ENCODE results near the gene GRK5.

The GRK5 gene

GRCh38 chr10:119414081-119414611 is 206.8 kb downstream of the GRK5 start:
- Histone ChIP-seq H3K27me3 (replicated peaks; ENCODE audit: control insufficient read depth, insufficient read depth, low read length) (no peaks in the 10 kb centered on the region), H3K36me3 (ENCODE audit: control insufficient read depth, insufficient read depth, low read length, severe bottlenecking) (no peaks in the 10 kb centered on the region), H3K9me3 (ENCODE audit: control insufficient read depth, low read length) (no peaks in the 10 kb centered on the region), H3K9ac (ENCODE audit: low read length) (no peak overlapping the region), H3K4me1 (ENCODE audit: control insufficient read depth, insufficient read depth, low read length) (peaks cover 14% of the 10 kb centered on the region), H3K4me3 (ENCODE audit: low read length) (no peak overlapping the region)
- DNase-seq (ENCODE audit: low read depth), result peak; percentile 91

GRCh38 chr10:119415121-119415520 is 207.8 kb downstream of the GRK5 start:
- Histone ChIP-seq H3K36me3 (ENCODE audit: control insufficient read depth, insufficient read depth, low read length, severe bottlenecking) (no peaks in the 10 kb centered on the region), H3K27me3 (replicated peaks; ENCODE audit: control insufficient read depth, insufficient read depth, low read length) (no peaks in the 10 kb centered on the region), H3K9ac (ENCODE audit: low read length) (no peak overlapping the region), H3K4me3 (ENCODE audit: low read length) (no peak overlapping the region), H3K4me1 (ENCODE audit: control insufficient read depth, insufficient read depth, low read length) (peaks cover 14% of the 10 kb centered on the region), H3K9me3 (ENCODE audit: control insufficient read depth, low read length) (no peaks in the 10 kb centered on the region)
- DNase-seq (ENCODE audit: low read depth), result no peak

- H3K9ac ChIP-seq (ENCODE audit: low read length), result no peak overlapping the region
- no peak for DNase-seq (ENCODE audit: low read depth)
- no peaks in the 10 kb centered on the region for H3K27me3 ChIP-seq (replicated peaks; ENCODE audit: control insufficient read depth, insufficient read depth, low read length)
- no peaks in the 10 kb centered on the region for H3K9me3 ChIP-seq (ENCODE audit: control insufficient read depth, low read length)
- H3K4me1 ChIP-seq (ENCODE audit: control insufficient read depth, insufficient read depth, low read length), result peaks cover 14% of the 10 kb centered on the region
- no peaks in the 10 kb centered on the region for H3K36me3 ChIP-seq (ENCODE audit: control insufficient read depth, insufficient read depth, low read length, severe bottlenecking)
- H3K4me3 ChIP-seq (ENCODE audit: low read length), result no peak overlapping the region
These were observed 208.4 kb downstream of the GRK5 start for GRCh38 chr10:119415536-119416503.

GRCh38 chr10:119416855-119417254 is 209.5 kb downstream of the GRK5 start:
- Histone ChIP-seq H3K4me3 (ENCODE audit: low read length) (no peak overlapping the region), H3K9ac (ENCODE audit: low read length) (no peak overlapping the region), H3K4me1 (ENCODE audit: control insufficient read depth, insufficient read depth, low read length) (peaks cover 21% of the 10 kb centered on the region), H3K9me3 (ENCODE audit: control insufficient read depth, low read length) (no peaks in the 10 kb centered on the region), H3K27me3 (replicated peaks; ENCODE audit: control insufficient read depth, insufficient read depth, low read length) (no peaks in the 10 kb centered on the region), H3K36me3 (ENCODE audit: control insufficient read depth, insufficient read depth, low read length, severe bottlenecking) (no peaks in the 10 kb centered on the region)
- peak; percentile 66 for DNase-seq (ENCODE audit: low read depth)

GRCh38 chr10:119417852-119418251 is 210.5 kb downstream of the GRK5 start:
- peaks cover 14% of the 10 kb centered on the region for H3K4me1 ChIP-seq (ENCODE audit: control insufficient read depth, insufficient read depth, low read length)
- no peak overlapping the region for H3K9ac ChIP-seq (ENCODE audit: low read length)
- no peaks in the 10 kb centered on the region for H3K36me3 ChIP-seq (ENCODE audit: control insufficient read depth, insufficient read depth, low read length, severe bottlenecking)

GRCh38 chr10:119418362-119418761 is 211.0 kb downstream of the GRK5 start:
- H3K9ac ChIP-seq (ENCODE audit: low read length), result no peak overlapping the region
- no peaks in the 10 kb centered on the region for H3K27me3 ChIP-seq (replicated peaks; ENCODE audit: control insufficient read depth, insufficient read depth, low read length)
- no peak for DNase-seq (ENCODE audit: low read depth)
- H3K4me1 ChIP-seq (ENCODE audit: control insufficient read depth, insufficient read depth, low read length), result peaks cover 9% of the 10 kb centered on the region
- H3K4me3 ChIP-seq (ENCODE audit: low read length), result no peak overlapping the region
- H3K36me3 ChIP-seq (ENCODE audit: control insufficient read depth, insufficient read depth, low read length, severe bottlenecking), result peaks cover under 1% of the 10 kb centered on the region
- no peaks in the 10 kb centered on the region for H3K9me3 ChIP-seq (ENCODE audit: control insufficient read depth, low read length)

More at GRCh38 chr10:119417852-119418251, 210.5 kb downstream of the GRK5 start:
- no peak for DNase-seq (ENCODE audit: low read depth)
- Histone ChIP-seq H3K9me3 (ENCODE audit: control insufficient read depth, low read length) (no peaks in the 10 kb centered on the region), H3K4me3 (ENCODE audit: low read length) (no peak overlapping the region), H3K27me3 (replicated peaks; ENCODE audit: control insufficient read depth, insufficient read depth, low read length) (no peaks in the 10 kb centered on the region)

- no peaks in the 10 kb centered on the region for H3K9me3 ChIP-seq (ENCODE audit: control insufficient read depth, low read length)
- no peak overlapping the region for H3K9ac ChIP-seq (ENCODE audit: low read length)
- H3K27me3 ChIP-seq (replicated peaks; ENCODE audit: control insufficient read depth, insufficient read depth, low read length), result no peaks in the 10 kb centered on the region
- H3K4me3 ChIP-seq (ENCODE audit: low read length), result no peak overlapping the region
- DNase-seq (ENCODE audit: low read depth), result no peak
- peaks cover 7% of the 10 kb centered on the region for H3K4me1 ChIP-seq (ENCODE audit: control insufficient read depth, insufficient read depth, low read length)
- H3K36me3 ChIP-seq (ENCODE audit: control insufficient read depth, insufficient read depth, low read length, severe bottlenecking), result peaks cover 5% of the 10 kb centered on the region
These were observed 212.6 kb downstream of the GRK5 start for GRCh38 chr10:119419931-119420330.

GRCh38 chr10:119420950-119421875 is 213.8 kb downstream of the GRK5 start:
- Histone ChIP-seq H3K36me3 (ENCODE audit: control insufficient read depth, insufficient read depth, low read length, severe bottlenecking) (peaks cover 5% of the 10 kb centered on the region), H3K4me3 (ENCODE audit: low read length) (no peak overlapping the region), H3K4me1 (ENCODE audit: control insufficient read depth, insufficient read depth, low read length) (peaks cover 7% of the 10 kb centered on the region), H3K9me3 (ENCODE audit: control insufficient read depth, low read length) (no peaks in the 10 kb centered on the region), H3K9ac (ENCODE audit: low read length) (no peak overlapping the region), H3K27me3 (replicated peaks; ENCODE audit: control insufficient read depth, insufficient read depth, low read length) (no peaks in the 10 kb centered on the region)
- DNase-seq (ENCODE audit: low read depth), result no peak

GRCh38 chr10:119421891-119422681 is 214.7 kb downstream of the GRK5 start:
- H3K27me3 ChIP-seq (replicated peaks; ENCODE audit: control insufficient read depth, insufficient read depth, low read length), result no peaks in the 10 kb centered on the region
- H3K4me1 ChIP-seq (ENCODE audit: control insufficient read depth, insufficient read depth, low read length), result peaks cover 7% of the 10 kb centered on the region
- no peaks in the 10 kb centered on the region for H3K9me3 ChIP-seq (ENCODE audit: control insufficient read depth, low read length)
- peak; percentile 64 for DNase-seq (ENCODE audit: low read depth)
- no peak overlapping the region for H3K4me3 ChIP-seq (ENCODE audit: low read length)
- H3K36me3 ChIP-seq (ENCODE audit: control insufficient read depth, insufficient read depth, low read length, severe bottlenecking), result peaks cover 14% of the 10 kb centered on the region
- H3K9ac ChIP-seq (ENCODE audit: low read length), result no peak overlapping the region

GRCh38 chr10:119422682-119423509 is 215.5 kb downstream of the GRK5 start:
- Histone ChIP-seq H3K4me1 (ENCODE audit: control insufficient read depth, insufficient read depth, low read length) (peaks cover 7% of the 10 kb centered on the region), H3K36me3 (ENCODE audit: control insufficient read depth, insufficient read depth, low read length, severe bottlenecking) (peaks cover 22% of the 10 kb centered on the region), H3K9ac (ENCODE audit: low read length) (no peak overlapping the region), H3K27me3 (replicated peaks; ENCODE audit: control insufficient read depth, insufficient read depth, low read length) (no peaks in the 10 kb centered on the region), H3K9me3 (ENCODE audit: control insufficient read depth, low read length) (no peaks in the 10 kb centered on the region), H3K4me3 (ENCODE audit: low read length) (no peak overlapping the region)
- DNase-seq (ENCODE audit: low read depth), result no peak

Measured in adipocyte (in vitro differentiated cells).